GM18870 (cell line): ENCODE results near the gene PYGL.
"Not testable (repeated sequence)": the region's sequence is repeated elsewhere in the genome, so short reads cannot be mapped to it uniquely, and the experiment has no call there.

Source experiments
- ATAC-seq: cut with Tn5 transposase; IDR thresholded peaks from one replicate; pipeline ENCODE4 v1.9.1; 2021; ENCODE audit warnings: moderate library complexity; ENCODE audit not compliant: unreplicated experiment

Gene PYGL

DNA sequence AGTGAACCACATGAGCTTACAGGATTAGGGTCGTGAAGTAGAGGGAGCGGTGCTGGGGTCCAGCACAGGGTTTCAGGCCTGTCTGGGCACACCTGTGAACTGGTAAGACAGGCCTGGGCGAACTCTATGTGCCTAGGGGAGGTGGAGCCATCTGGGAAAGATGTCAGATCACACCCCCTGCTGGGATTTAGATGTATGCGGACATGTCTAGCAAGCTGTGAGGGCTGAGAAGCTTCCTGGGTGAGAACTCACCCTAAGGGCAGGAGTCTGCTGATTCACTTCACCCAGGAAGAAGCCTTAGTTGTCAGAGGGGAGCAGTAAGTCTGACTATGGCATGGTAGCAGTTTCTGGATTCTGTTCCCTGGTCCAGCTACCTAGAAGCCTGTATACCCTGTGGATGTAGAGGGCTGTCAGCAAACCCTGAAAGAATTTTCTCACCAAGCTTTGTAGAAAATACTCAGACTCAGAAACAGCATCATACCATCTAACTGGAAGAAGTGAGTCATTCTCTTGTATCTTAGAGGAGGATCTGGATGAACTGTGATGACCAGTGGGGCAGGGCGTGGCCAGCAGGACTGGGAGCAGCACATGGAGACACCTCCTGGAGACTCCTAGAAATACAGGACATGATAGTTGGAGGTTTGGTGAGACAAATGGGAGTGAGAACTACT is 11.2 kb upstream of the PYGL start:
- ATAC-seq, result no peak

- no peak for ATAC-seq
These were observed 10.6 kb upstream of the PYGL start for GRCh38 chr14:50954811-50955372.

DNA sequence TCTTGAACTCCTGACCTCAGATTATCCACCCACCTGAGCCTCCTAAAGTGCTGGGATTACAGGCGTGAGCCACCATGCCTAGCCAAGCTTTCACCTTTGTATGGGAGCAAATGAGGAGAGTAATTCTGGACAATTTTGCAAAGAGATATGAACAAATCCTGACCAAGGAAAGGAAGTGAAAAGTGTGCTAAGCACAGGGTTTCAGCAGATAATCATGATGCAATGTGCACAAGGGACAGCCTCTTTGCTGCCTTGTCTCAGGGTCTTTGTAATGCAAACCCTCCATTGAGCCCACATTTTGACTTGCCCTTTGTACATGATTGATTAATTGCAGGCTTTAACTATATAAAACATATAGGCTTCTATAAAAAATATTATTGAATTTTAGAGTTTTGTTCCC is 9.2 kb upstream of the PYGL start:
- ATAC-seq, result no peak

GRCh38 chr14:50951032-50951431 is 6.7 kb upstream of the PYGL start:
- no peak for ATAC-seq

GRCh38 chr14:50948205-50948604 is 3.9 kb upstream of the PYGL start:
- no peak for ATAC-seq

DNA sequence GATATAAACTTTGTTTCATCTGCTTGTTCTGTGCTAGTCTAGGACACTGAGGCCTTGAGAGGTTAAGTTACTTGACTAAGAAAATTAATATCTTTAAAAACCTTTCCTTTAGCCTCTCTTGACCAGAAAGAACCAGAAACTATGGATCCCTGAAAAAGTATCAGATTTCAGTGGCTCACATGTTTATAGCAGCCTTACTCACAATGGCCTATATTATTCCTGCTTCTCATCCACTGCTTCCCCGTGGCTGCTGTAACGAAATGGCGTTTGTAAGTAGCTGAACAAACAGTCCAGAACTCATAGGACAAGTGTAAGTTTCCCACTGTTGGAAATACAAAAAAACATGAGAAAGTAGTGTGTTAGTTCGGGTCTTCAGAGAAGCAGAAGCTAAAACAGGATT is 3.2 kb upstream of the PYGL start:
- no peak for ATAC-seq

DNA sequence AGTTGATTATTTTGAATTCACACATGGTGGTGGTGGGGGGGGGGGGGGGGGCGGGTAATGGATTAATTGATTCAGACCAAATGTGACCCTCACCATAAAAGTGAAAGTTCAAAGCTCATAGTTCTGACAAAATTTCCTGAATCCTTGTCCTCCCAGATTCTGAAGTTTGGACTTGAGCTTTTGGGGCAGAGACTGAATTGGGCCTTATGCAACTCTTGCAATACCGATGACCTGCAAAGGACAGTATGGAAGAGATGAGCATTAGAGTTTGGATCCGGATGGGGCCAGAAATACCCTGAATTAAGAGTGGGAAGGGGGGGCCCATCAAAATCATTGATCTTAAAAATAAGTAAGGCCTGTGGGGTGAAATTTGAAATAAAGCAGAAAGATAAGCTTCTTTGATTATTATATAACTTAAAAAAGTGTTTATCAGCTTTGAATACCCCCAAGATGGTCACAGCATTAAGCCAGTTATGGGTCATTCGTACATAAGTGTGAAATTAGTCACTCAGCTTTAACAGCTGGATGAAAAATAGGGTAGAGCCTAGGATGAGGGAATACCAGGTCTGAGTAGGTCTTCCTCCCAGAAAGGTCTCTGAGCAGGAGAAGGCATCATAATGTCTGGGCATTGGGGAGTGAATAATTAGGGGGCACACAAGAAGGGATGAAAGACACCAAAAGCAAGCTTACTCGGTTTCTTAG is 2.1 kb upstream of the PYGL start:
- no peak for ATAC-seq

- no peak for ATAC-seq
These were observed 547 bp upstream of the PYGL start for GRCh38 chr14:50944647-50945413.

GRCh38 chr14:50943261-50943942 is 881 bp downstream of the PYGL start:
- ATAC-seq, result no peak

DNA sequence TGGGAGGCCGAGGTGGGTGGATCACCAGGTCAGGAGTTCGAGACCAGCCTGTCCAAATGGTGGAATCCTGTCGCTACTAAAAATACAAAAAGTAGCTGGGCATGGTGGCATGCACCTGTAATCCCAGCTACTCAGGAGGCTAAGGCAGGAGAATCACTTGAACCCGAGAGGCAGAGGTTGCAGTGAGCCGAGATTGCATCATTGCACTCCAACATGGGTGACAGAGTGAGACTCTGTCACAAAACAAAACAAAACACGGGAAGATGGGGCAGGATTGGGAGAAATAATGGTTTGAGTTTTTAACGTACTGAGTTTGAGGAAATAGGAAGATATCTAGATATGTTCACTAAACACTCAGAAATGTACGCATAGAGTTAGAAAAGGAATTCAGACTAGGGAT is 2.6 kb downstream of the PYGL start:
- not testable (repeated sequence) for ATAC-seq

- ATAC-seq, result no peak
These were observed 3.1 kb downstream of the PYGL start for GRCh38 chr14:50941151-50941550.

GRCh38 chr14:50937800-50938199 is 6.5 kb downstream of the PYGL start:
- ATAC-seq, result no peak

DNA sequence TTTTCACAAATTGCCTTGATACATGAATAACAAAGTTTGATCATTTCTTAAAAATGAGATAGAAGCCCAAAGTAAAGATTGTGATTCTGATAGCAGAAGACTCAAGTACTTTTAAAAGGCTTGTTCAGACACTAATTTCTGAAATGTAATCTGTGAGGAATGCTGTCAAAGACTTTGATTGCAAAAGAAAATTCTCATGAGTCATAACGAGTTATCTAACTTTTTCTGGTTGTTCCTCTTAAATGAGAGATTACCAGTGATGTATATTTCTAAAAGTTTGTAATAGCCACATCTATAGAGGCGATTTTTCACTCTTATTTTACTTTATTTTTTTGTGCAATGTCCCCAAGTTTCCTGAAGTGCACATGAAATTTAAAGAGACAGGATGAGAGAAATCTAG is 7.0 kb downstream of the PYGL start:
- no peak for ATAC-seq

GRCh38 chr14:50936882-50937281 is 7.4 kb downstream of the PYGL start:
- ATAC-seq, result no peak

- ATAC-seq, result no peak
These were observed 8.3 kb downstream of the PYGL start for GRCh38 chr14:50936016-50936340.

- ATAC-seq, result no peak
These were observed 8.9 kb downstream of the PYGL start for GRCh38 chr14:50935126-50936015.

DNA sequence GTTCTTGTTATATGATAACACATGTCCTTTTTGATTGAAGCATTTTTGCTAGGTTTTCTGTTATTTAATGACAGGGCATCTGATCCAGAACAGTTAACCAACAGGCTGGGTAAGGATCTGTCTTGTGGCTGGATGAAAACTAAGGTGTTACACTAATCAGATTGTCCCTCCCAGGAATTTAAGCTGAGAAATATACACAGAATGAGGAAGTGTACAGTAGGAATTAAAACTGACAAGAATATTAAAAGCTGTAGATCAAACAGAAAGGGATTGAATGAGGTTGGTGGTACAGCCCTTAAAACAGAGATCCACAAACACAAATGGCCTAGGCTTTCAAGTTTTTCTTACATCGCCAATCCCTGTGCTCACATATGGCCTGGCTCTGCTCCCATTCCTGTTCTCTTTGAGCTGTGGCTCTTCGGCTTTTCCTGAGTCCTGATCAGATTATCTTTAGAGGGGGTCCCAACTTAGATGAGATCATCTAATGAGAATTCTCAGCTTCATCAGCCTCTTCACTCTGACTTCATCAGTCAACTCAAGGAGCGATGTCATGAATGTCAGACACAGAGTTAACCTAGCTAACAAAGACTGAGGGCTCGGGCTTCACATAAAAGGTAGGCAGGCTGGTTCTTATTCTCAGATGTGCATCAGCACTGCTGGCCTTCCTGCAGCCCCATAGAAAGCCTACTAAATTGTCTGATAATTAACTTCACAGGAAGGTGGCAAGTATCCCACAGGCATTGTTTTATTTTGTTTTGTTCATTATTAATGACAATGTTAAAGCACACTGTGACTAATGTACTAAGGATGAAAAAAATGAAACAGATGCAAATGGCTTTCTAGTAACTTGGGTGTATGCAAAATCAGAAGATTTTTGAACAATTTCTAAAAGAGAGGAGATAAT is 11.4 kb downstream of the PYGL start:
- no peak for ATAC-seq

DNA sequence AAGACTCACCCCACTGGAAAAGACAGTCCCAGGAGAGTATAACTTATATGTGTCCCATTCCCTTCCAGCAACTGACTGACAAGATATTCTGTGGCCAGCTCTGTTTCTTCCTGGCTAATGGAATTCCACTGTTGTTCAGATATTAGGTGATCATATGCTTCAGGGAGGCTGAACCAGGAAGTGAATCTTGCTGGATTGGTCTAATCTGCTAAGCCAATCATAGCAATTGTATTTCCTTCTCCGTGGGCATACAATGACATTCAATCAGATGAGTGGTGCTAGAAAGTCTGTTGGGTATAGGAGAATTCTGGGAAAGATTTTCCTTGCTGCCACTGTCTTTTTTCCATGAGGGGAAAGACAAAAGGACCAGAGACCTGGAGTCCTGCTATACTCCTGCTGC is 12.1 kb downstream of the PYGL start:
- ATAC-seq, result no peak

DNA sequence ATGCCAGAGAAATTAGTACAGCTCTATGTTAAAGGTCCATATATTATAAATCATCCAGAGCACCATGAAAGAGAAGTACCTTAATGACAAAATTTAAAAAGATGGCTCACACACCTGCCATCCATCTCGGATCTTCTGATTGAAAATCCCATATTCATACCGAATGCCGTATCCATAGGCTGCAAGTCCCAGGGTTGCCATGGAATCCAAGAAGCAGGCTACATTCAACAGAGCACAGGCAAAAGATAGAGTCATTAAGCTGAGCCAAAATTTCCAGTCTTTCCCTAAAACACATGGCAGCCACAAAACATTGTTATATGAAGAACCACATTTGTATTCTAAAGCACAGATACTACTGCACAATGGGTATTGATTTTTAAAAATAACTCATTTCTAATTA is 12.7 kb downstream of the PYGL start:
- ATAC-seq, result no peak
